ENCODE results near the gene CKS1B.

Gene CKS1B

GRCh38 chr1:154998201-154998780 lies 23.8 kb downstream of the CKS1B start:
- no peak for TF ChIP-seq RAD21 (IDR thresholded peaks at IDR 0.05; ENCODE audit: low read depth)
- no peak for TF ChIP-seq TCF12 (IDR thresholded peaks at IDR 0.05; ENCODE audit: low read depth)

- TF ChIP-seq RAD21 (IDR thresholded peaks at IDR 0.05; ENCODE audit: low read depth): peak; percentile 63
- no peak for TF ChIP-seq TEAD4 (IDR thresholded peaks at IDR 0.05)
Measured at GRCh38 chr1:154998818-154999570, 24.5 kb downstream of the CKS1B start.

GRCh38 chr1:154999571-155000410 lies 25.3 kb downstream of the CKS1B start:
- TF ChIP-seq USF1 (IDR thresholded peaks at IDR 0.05): peak; percentile 13; the same call in 1 of the 2 replicates
- no peak for TF ChIP-seq CREB1 (IDR thresholded peaks at IDR 0.05; ENCODE audit: low read depth)
- TF ChIP-seq TEAD4 (IDR thresholded peaks at IDR 0.05): no peak
- no peak for TF ChIP-seq NFIC (IDR thresholded peaks at IDR 0.05)
- peak; percentile 90 for TF ChIP-seq MAX (IDR thresholded peaks at IDR 0.05)
- TF ChIP-seq CEBPB (IDR thresholded peaks at IDR 0.05): no peak

GRCh38 chr1:155000411-155000725 lies 25.9 kb downstream of the CKS1B start:
- TF ChIP-seq EP300 (IDR thresholded peaks at IDR 0.05; ENCODE audit: borderline replicate concordance): no peak
- no peak for TF ChIP-seq TEAD4 (IDR thresholded peaks at IDR 0.05)
- TF ChIP-seq YY1 (IDR thresholded peaks at IDR 0.05; ENCODE audit: low read depth): no peak
- TF ChIP-seq TCF12 (IDR thresholded peaks at IDR 0.05; ENCODE audit: low read depth): no peak
- no peak for TF ChIP-seq FOXM1 (IDR thresholded peaks at IDR 0.05; ENCODE audit: borderline replicate concordance, low read depth)
- no peak for TF ChIP-seq REST (IDR thresholded peaks at IDR 0.05; ENCODE audit: low read depth)
- TF ChIP-seq MAX (IDR thresholded peaks at IDR 0.05): no peak
- no peak for TF ChIP-seq USF1 (IDR thresholded peaks at IDR 0.05)
- no peak for TF ChIP-seq CREB1 (IDR thresholded peaks at IDR 0.05; ENCODE audit: low read depth)
- TF ChIP-seq RAD21 (IDR thresholded peaks at IDR 0.05; ENCODE audit: low read depth): no peak
- no peak for TF ChIP-seq CEBPB (IDR thresholded peaks at IDR 0.05)
- TF ChIP-seq EGR1 (IDR thresholded peaks at IDR 0.05): no peak
- no peak for TF ChIP-seq NFIC (IDR thresholded peaks at IDR 0.05)

- TF ChIP-seq EP300 (IDR thresholded peaks at IDR 0.05; ENCODE audit: borderline replicate concordance) (peak; percentile 91), EGR1 (IDR thresholded peaks at IDR 0.05) (0 out of 2 replicates have a peak, but pooled peaks have one; percentile 10), TEAD4 (IDR thresholded peaks at IDR 0.05) (peak; percentile 69), ZBTB7A (IDR thresholded peaks at IDR 0.05; ENCODE audit: low read depth) (peak; percentile 81), USF1 (IDR thresholded peaks at IDR 0.05) (0 out of 2 replicates have a peak, but pooled peaks have one; percentile 29), MAX (IDR thresholded peaks at IDR 0.05) (peak; percentile 87), YY1 (IDR thresholded peaks at IDR 0.05; ENCODE audit: low read depth) (peak; percentile 61), REST (IDR thresholded peaks at IDR 0.05; ENCODE audit: low read depth) (no peak; the same call in 1 of the 2 replicates), TCF12 (IDR thresholded peaks at IDR 0.05; ENCODE audit: low read depth) (peak; percentile 96), CEBPB (IDR thresholded peaks at IDR 0.05) (no peak), FOXM1 (IDR thresholded peaks at IDR 0.05; ENCODE audit: borderline replicate concordance, low read depth) (peak; percentile 77), NFIC (IDR thresholded peaks at IDR 0.05) (peak; percentile 83), CREB1 (IDR thresholded peaks at IDR 0.05; ENCODE audit: low read depth) (0 out of 2 replicates have a peak, but pooled peaks have one; percentile 9), RAD21 (IDR thresholded peaks at IDR 0.05; ENCODE audit: low read depth) (no peak)
Measured at GRCh38 chr1:155000726-155001424, 26.4 kb downstream of the CKS1B start.
